ENCODE results near the gene HPS4. TPM values are rescaled to one million over a fixed set of nuclear protein-coding genes. Genes with fewer than 3 reads are reported as not detected.

HPS4 gene
- total and polyA plus RNA-seq, 10 of the 15 experiments (the other 5 are each of a cell fraction or from before 2014, with no cell fraction given), result 11.7 to 36.7 (median 30.8) TPM

DNA sequence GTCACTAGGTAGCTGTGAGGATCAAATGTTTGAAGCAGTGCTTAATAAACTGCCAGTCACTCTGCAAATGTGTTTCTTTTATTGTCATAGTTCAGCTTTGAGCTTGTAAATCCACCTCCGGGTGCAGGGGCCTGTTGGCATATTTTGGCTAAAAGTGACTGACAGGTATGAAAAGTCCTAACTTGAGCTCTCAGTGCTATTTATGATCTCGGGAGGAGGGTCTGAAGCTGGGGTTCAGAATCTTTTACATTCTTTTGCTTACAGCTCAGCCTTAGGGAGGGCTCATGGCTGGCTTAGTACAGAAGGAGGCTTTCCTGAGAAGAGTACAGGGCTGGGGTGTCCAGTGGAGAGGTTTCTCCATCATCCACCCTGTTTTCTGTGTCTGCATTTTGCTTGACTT lies 53.0 kb downstream of the HPS4 start (continued):
- TF ChIP-seq, protein P1, sequence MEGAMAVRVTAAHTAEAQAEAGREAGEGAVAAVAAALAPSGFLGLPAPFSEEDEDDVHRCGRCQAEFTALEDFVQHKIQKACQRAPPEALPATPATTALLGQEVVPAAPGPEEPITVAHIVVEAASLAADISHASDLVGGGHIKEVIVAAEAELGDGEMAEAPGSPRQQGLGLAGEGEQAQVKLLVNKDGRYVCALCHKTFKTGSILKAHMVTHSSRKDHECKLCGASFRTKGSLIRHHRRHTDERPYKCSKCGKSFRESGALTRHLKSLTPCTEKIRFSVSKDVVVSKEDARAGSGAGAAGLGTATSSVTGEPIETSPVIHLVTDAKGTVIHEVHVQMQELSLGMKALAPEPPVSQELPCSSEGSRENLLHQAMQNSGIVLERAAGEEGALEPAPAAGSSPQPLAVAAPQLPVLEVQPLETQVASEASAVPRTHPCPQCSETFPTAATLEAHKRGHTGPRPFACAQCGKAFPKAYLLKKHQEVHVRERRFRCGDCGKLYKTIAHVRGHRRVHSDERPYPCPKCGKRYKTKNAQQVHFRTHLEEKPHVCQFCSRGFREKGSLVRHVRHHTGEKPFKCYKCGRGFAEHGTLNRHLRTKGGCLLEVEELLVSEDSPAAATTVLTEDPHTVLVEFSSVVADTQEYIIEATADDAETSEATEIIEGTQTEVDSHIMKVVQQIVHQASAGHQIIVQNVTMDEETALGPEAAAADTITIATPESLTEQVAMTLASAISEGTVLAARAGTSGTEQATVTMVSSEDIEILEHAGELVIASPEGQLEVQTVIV (IDR thresholded peaks at IDR 0.05; ENCODE audit: borderline replicate concordance, partially characterized antibody), result no peak
- no peak for TF ChIP-seq JUND (IDR thresholded peaks at IDR 0.05; ENCODE audit: low read depth, low read length)

DNA sequence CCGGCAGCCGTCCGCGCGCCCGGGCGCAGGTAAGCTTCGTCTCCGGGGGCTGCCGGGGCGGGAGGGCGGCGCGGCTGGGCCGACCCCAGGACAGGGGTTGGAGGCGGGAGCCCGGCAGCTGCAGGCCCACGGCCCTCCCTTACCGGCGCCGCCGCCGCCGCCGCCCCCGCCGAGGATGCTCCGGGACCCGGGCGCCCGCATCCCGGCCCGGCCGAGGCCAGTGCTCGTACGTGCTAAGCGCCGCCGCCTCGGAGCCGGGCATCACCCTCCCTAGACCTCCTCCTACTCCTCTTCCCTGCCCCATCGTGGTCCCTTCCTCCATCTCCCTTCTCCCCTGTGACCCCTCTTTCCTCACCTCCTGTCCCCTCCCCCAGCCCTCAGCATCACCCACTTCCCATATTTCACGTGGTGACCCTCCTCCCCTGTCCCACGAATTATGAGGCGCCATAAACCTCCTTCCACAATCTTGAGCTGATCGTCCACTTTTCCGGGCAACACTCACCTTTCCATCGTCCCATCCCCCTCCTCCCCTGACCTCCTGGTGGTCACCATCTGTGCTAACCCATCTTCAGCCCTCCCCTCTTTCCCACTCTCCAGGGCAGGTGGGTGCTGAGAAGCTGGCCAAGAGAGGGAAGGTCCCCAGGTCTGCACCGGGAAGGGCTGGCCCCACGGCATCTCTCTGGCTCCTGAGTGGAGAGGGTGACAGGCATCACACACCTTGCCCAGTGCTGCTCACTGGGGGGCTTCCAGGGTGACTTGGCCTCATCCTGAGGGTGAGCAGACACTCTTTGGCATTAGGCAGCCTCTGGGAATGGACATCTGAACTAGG lies 53.9 kb downstream of the HPS4 start:
- peak overlapping the region; percentile 43; the same call in 1 of the 2 replicates for H2AFZ ChIP-seq (ENCODE audit: control insufficient read depth, low read depth, low read length)
- intact Hi-C loops (cut with micrococcal nuclease; ENCODE audit: unreplicated experiment), result loop anchor here (5.0 kb wide), 1 partner anchor 53 kb away; the partner anchor contains the start of genes HPS4 and SRRD
- peak overlapping the region; percentile 74 for H3K9ac ChIP-seq (ENCODE audit: control insufficient read depth, insufficient read depth, low read length)
- TF ChIP-seq BMI1 (IDR thresholded peaks at IDR 0.05; ENCODE audit: borderline replicate concordance) (no peak), NRF1 (conservative IDR thresholded peaks at IDR 0.05; ENCODE audit: low read depth, low read length) (no peak), SPI1 (IDR thresholded peaks at IDR 0.05; ENCODE audit: borderline replicate concordance, insufficient read depth, low read depth, low read length) (peak; percentile 18; the same call in 1 of the 2 replicates), SMARCA5 (IDR thresholded peaks at IDR 0.05) (0 out of 2 replicates have a peak, but pooled peaks have one; percentile 7), ASH2L (IDR thresholded peaks at IDR 0.05; ENCODE audit: borderline replicate concordance, low read depth) (no peak), CREM (IDR thresholded peaks at IDR 0.05; ENCODE audit: low read depth) (no peak), HDGF (IDR thresholded peaks at IDR 0.05) (peak; percentile 63; the same call in 1 of the 2 replicates), ZNF217 (IDR thresholded peaks at IDR 0.05) (0 out of 2 replicates have a peak, but pooled peaks have one; percentile 12), CBX5 (IDR thresholded peaks at IDR 0.05; ENCODE audit: low read depth) (no peak), ZNF687 (IDR thresholded peaks at IDR 0.05) (no peak), SREBF1 (IDR thresholded peaks at IDR 0.05; ENCODE audit: low read length) (no peak), POLR2A (IDR thresholded peaks at IDR 0.05; ENCODE audit: low read depth, low read length) (no peak)

More for the DNA sequence above, 53.9 kb downstream of the HPS4 start:
- Histone ChIP-seq H3K36me3 (ENCODE audit: control insufficient read depth in 2 of 2, insufficient read depth in 2 of 2, low read length in 1 of 2) (peaks cover 0 to 8% of the 10 kb centered on the region in 2 experiments; a peak in 2 of 4 replicates), H3K27ac (ENCODE audit: control insufficient read depth, insufficient read depth) (peak overlapping the region; percentile 41), H3K9me3 (replicated peaks; ENCODE audit: control insufficient read depth, insufficient read depth, low read length) (no peaks in the 10 kb centered on the region), H4K20me1 (ENCODE audit: control insufficient read depth, insufficient read depth) (no peaks in the 10 kb centered on the region), H3K4me2 (ENCODE audit: control insufficient read depth, insufficient read depth) (peak overlapping the region; percentile 97), H3K27me3 (replicated peaks in 1 of 2; ENCODE audit: control insufficient read depth in 2 of 2, insufficient read depth in 2 of 2, low read length in 1 of 2) (no peaks in the 10 kb centered on the region), H3K79me2 (ENCODE audit: control insufficient read depth, insufficient read depth, low read length) (peaks cover 27% of the 10 kb centered on the region), H3K4me3 (peak overlapping the region; percentile 92), H3K4me1 (ENCODE audit: control insufficient read depth, insufficient read depth, low read length) (peaks cover 36% of the 10 kb centered on the region)
- RAD21 ChIA-PET (ENCODE audit: unreplicated experiment), result interaction anchor here (1.0 to 2.2 kb wide), 6 partner anchors 11 to 243 kb away, joined by 3 to 10 read pairs (median 6); no protein-coding TSS in a partner anchor
- BruUV-seq (replicated peaks), result no TSS peak
- WGBS (ENCODE audit: insufficient coverage, insufficient replicate concordance, low lambda C conversion rate, missing lambda C conversion rate), result 0% methylated on average over 14 of the region's 50 CpGs
- ATAC-seq, result no peak
- DNase-seq (ENCODE audit: low read depth, low spot score), result no peak
- SMC1A ChIA-PET (ENCODE audit: uncharacterized antibody, unreplicated experiment), result interaction anchor here (0.7 to 2.6 kb wide), 10 partner anchors 10 to 244 kb away, joined by 3 to 16 read pairs (median 5); no protein-coding TSS in a partner anchor
- in situ Hi-C loops (cut with MboI), result no loop called here
- FAIRE-seq, result no peak
- POLR2A ChIA-PET, result interaction anchor here (0.6 to 2.5 kb wide), 6 partner anchors 12 to 244 kb away, joined by 3 to 18 read pairs (median 7); partner anchors contain the start of genes HPS4 and SRRD
- CTCF ChIA-PET, result interaction anchor here (0.7 to 3.2 kb wide), 10 partner anchors 12 to 243 kb away, joined by 3 to 26 read pairs (median 5); no protein-coding TSS in a partner anchor

Data from GM12878 (cell line).